Endodermal cell (in vitro differentiated cells): Measurements from ENCODE around the gene KIF20B. TPM values are rescaled to one million over a fixed set of nuclear protein-coding genes. Genes with fewer than 3 reads are reported as not detected.
"Not testable (repeated sequence)": the region's sequence is repeated elsewhere in the genome, so short reads cannot be mapped to it uniquely, and the experiment has no call there.

ENCODE experiments used
- DNase-seq: peaks from one replicate; pipeline ENCODE4 v3.0.0-alpha.2; 2017
- H3K27ac ChIP-seq: 2 replicates; pipeline ENCODE4 v1.5.1; 2013; ENCODE audit warnings: mild to moderate bottlenecking, low read depth, low read length, moderate library complexity
- H3K27me3 ChIP-seq: 2 replicates; pipeline ENCODE4 v1.6.1; 2013; ENCODE audit warnings: mild to moderate bottlenecking, low read length, moderate library complexity; ENCODE audit not compliant: insufficient read depth, control insufficient read depth, poor library complexity, severe bottlenecking
- H3K36me3 ChIP-seq: 2 replicates; pipeline ENCODE4 v1.7.0; 2013; ENCODE audit warnings: mild to moderate bottlenecking, low read length, moderate library complexity; ENCODE audit not compliant: control insufficient read depth, insufficient read depth
- H3K4me1 ChIP-seq: one replicate; pipeline ENCODE4 v1.7.0; 2013; ENCODE audit warnings: low read length; ENCODE audit not compliant: control insufficient read depth, insufficient read depth
- H3K4me3 ChIP-seq: 2 replicates; pipeline ENCODE4 v1.5.1; 2013; ENCODE audit warnings: mild to moderate bottlenecking, low read length, moderate library complexity
- H3K9ac ChIP-seq: 2 replicates; pipeline ENCODE4 v1.6.1; 2013; ENCODE audit warnings: mild to moderate bottlenecking, low read length, moderate library complexity; ENCODE audit not compliant: poor library complexity, severe bottlenecking; ENCODE audit errors: extremely low read depth
- H3K9me3 ChIP-seq: 2 replicates; pipeline ENCODE4 v1.6.1; 2013; ENCODE audit warnings: mild to moderate bottlenecking, low read length, moderate library complexity; ENCODE audit not compliant: control insufficient read depth
- H3K27ac Mint-ChIP-seq: 2 replicates; pipeline ENCODE4 v1.8.0; 2020; ENCODE audit warnings: mixed read lengths
- H3K27me3 Mint-ChIP-seq: 2 replicates; pipeline ENCODE4 v1.8.0; 2021; ENCODE audit warnings: mild to moderate bottlenecking, mixed read lengths; ENCODE audit not compliant: insufficient read depth
- H3K36me3 Mint-ChIP-seq: 2 replicates; pipeline ENCODE4 v1.8.0; 2020; ENCODE audit warnings: low read depth, mixed read lengths
- H3K4me1 Mint-ChIP-seq: 2 replicates; pipeline ENCODE4 v1.8.0; 2020; ENCODE audit warnings: mixed read lengths
- H3K4me3 Mint-ChIP-seq: 2 replicates; pipeline ENCODE4 v1.8.0; 2020; ENCODE audit warnings: mild to moderate bottlenecking, moderate library complexity, mixed read lengths
- H3K9me3 Mint-ChIP-seq: 2 replicates; pipeline ENCODE4 v1.8.0; 2020; ENCODE audit warnings: mild to moderate bottlenecking, mixed read lengths
- CTCF ChIP-seq: fragments of 200-600 bp; sonication (generic); conservative IDR thresholded peaks from 2 replicates; pipeline ENCODE4 v1.5.0; 2021; ENCODE audit warnings: antibody characterized with exemption, mild to moderate bottlenecking
- WGBS, 2 experiments: methylation state at CpG; one replicate each; pipeline versions ENCODE4 v1.1.5 to v1.1.7; 2013; ENCODE audit warnings: missing lambda C conversion rate in 2 of 2, mixed read lengths in 1 of 2; ENCODE audit not compliant: insufficient coverage in 1 of 2, insufficient read length in 1 of 2; 5-methylcytosine and 5-hydroxymethylcytosine counted together
- total RNA-seq, 2 donors: library from RNA; stranded (reverse); fragmentation: NEBNext Ultra II Directional in 1 of 2; extraction: Animal tissue kit (Norgen Biotek cat#: 25700) in 1 of 2; gene quantifications; 2 replicates in 1 of 2; 3 replicates in 1 of 2; pipeline ENCODE4 v1.2.1, GENCODE V29; 2021

Gene KIF20B
- total RNA-seq, 2 donors from 2014 or later: 43.4 to 43.7 TPM

- no peak overlapping the region for H3K9ac ChIP-seq
- H3K27ac ChIP-seq: no peak overlapping the region
- no peak for DNase-seq
- H3K4me1 ChIP-seq: peaks cover 3% of the 10 kb centered on the region
- H3K36me3 ChIP-seq: no peaks in the 10 kb centered on the region
- H3K27ac Mint-ChIP-seq: no peak overlapping the region
- peaks cover 26% of the 10 kb centered on the region for H3K9me3 Mint-ChIP-seq
- no peak overlapping the region for H3K4me3 ChIP-seq
- peaks cover 14% of the 10 kb centered on the region for H3K4me1 Mint-ChIP-seq
- TF ChIP-seq CTCF: no peak
- WGBS, 2 experiments: 93% methylated on average over 1 of the region's 1 CpG; no CpG with 5 or more reads in 1 of the 2 experiments
- no peaks in the 10 kb centered on the region for H3K27me3 ChIP-seq
- peaks cover 23% of the 10 kb centered on the region for H3K9me3 ChIP-seq
- no peak overlapping the region for H3K4me3 Mint-ChIP-seq
- H3K36me3 Mint-ChIP-seq: no peaks in the 10 kb centered on the region
- H3K27me3 Mint-ChIP-seq: no peaks in the 10 kb centered on the region
Observed at GRCh38 chr10:89814278-89814677, 112.9 kb downstream of the KIF20B start.

- peaks cover 3% of the 10 kb centered on the region for H3K4me1 ChIP-seq
- H3K27me3 Mint-ChIP-seq: no peaks in the 10 kb centered on the region
- 93% methylated on average over 3 to 5 of the region's 5 CpGs for WGBS, 2 experiments
- no peak overlapping the region for H3K27ac ChIP-seq
- H3K9me3 Mint-ChIP-seq: peaks cover 36% of the 10 kb centered on the region
- no peak overlapping the region for H3K4me3 ChIP-seq
- peaks cover 14% of the 10 kb centered on the region for H3K4me1 Mint-ChIP-seq
- H3K36me3 ChIP-seq: no peaks in the 10 kb centered on the region
- TF ChIP-seq CTCF: no peak
- H3K27me3 ChIP-seq: no peaks in the 10 kb centered on the region
- DNase-seq: no peak
- no peaks in the 10 kb centered on the region for H3K36me3 Mint-ChIP-seq
- H3K27ac Mint-ChIP-seq: no peak overlapping the region
- no peak overlapping the region for H3K4me3 Mint-ChIP-seq
- no peak overlapping the region for H3K9ac ChIP-seq
- H3K9me3 ChIP-seq: peaks cover 32% of the 10 kb centered on the region
Observed at GRCh38 chr10:89815049-89815853, 113.9 kb downstream of the KIF20B start.

DNA sequence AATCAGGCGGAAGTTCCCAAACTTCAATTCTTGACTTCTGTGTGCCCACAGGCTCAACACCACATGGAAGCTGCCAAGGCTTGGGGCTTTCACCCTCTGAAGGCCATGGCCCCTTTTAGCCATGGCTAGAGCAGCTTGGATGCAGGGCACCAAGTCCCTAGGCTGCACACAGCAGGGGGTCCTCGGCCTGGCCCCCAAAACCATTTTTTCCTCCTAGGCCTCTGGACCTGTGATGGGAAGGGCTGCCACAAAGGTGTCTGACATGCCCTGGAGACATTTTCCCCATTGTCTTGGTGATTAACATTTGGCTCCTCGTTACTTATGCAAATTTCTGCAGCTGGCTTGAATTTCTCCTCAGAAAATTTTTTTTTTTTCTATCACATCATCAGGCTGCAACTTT lies 117.6 kb downstream of the KIF20B start:
- not testable (repeated sequence) for H3K27ac Mint-ChIP-seq, H3K36me3 Mint-ChIP-seq, DNase-seq, H3K9ac ChIP-seq, H3K36me3 ChIP-seq, H3K4me1 ChIP-seq, H3K27ac ChIP-seq, H3K27me3 ChIP-seq, H3K4me1 Mint-ChIP-seq, H3K4me3 ChIP-seq, H3K4me3 Mint-ChIP-seq, H3K27me3 Mint-ChIP-seq
- H3K9me3 Mint-ChIP-seq: peaks cover 42% of the 10 kb centered on the region
- 83 to 95% methylated on average over 2 to 3 of the region's 3 CpGs for WGBS, 2 experiments
- peaks cover 32% of the 10 kb centered on the region for H3K9me3 ChIP-seq

Other genes starting within 250 kb of the KIF20B start
- 1 to 10 TPM in 1 of 2 donors, under 1 TPM in 1; 0.33 to 2.3 TPM for gene SLC16A12, start 166.0 kb upstream of the KIF20B start, total RNA-seq
- gene PANK1, start 56.3 kb upstream of the KIF20B start, total RNA-seq: 10 to 100 TPM; 23.4 to 28.8 TPM